Measurements from ENCODE around the gene DNASE1L1. TPM values are rescaled to one million over a fixed set of nuclear protein-coding genes. Genes with fewer than 3 reads are reported as not detected.
A peak's percentile ranks its signal among the peaks of the same experiment; 100 is the strongest.

Gene DNASE1L1
- total and polyA plus RNA-seq, 2 of the 13 experiments (the other 11 are each of a cell fraction or from before 2014, with no cell fraction given) = 4.7 to 12.3 TPM

GRCh38 chrX:154378799-154379568, 30.1 kb downstream of the DNASE1L1 start, which contains the start of gene EMD (continued):
- TF ChIP-seq HOXA9 (CRISPR knock-in tag; IDR thresholded peaks at IDR 0.05; ENCODE audit: borderline replicate concordance) = no peak
- no peak for TF ChIP-seq TRAFD1 (CRISPR knock-in tag; IDR thresholded peaks at IDR 0.05; ENCODE audit: borderline replicate concordance)
- no peak for TF ChIP-seq ZNF800 (CRISPR knock-in tag; IDR thresholded peaks at IDR 0.05)
- TF ChIP-seq, protein P1, sequence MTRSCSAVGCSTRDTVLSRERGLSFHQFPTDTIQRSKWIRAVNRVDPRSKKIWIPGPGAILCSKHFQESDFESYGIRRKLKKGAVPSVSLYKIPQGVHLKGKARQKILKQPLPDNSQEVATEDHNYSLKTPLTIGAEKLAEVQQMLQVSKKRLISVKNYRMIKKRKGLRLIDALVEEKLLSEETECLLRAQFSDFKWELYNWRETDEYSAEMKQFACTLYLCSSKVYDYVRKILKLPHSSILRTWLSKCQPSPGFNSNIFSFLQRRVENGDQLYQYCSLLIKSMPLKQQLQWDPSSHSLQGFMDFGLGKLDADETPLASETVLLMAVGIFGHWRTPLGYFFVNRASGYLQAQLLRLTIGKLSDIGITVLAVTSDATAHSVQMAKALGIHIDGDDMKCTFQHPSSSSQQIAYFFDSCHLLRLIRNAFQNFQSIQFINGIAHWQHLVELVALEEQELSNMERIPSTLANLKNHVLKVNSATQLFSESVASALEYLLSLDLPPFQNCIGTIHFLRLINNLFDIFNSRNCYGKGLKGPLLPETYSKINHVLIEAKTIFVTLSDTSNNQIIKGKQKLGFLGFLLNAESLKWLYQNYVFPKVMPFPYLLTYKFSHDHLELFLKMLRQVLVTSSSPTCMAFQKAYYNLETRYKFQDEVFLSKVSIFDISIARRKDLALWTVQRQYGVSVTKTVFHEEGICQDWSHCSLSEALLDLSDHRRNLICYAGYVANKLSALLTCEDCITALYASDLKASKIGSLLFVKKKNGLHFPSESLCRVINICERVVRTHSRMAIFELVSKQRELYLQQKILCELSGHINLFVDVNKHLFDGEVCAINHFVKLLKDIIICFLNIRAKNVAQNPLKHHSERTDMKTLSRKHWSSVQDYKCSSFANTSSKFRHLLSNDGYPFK (CRISPR knock-in tag; IDR thresholded peaks at IDR 0.05; ENCODE audit: borderline replicate concordance) = no peak
- no peak for TF ChIP-seq ZSCAN12 (CRISPR knock-in tag; IDR thresholded peaks at IDR 0.05)
- no peak for TF ChIP-seq CENPT (CRISPR knock-in tag; IDR thresholded peaks at IDR 0.05; ENCODE audit: low read depth)
- TF ChIP-seq SOX13 (IDR thresholded peaks at IDR 0.05) = no peak
- no peak for TF ChIP-seq SOX13 (CRISPR knock-in tag; conservative IDR thresholded peaks at IDR 0.05 in 1 of 2, IDR thresholded peaks at IDR 0.05 in 1 of 2)
- TF ChIP-seq ISX (CRISPR knock-in tag; conservative IDR thresholded peaks at IDR 0.05) = no peak
- TF ChIP-seq ZFP91 (CRISPR knock-in tag; IDR thresholded peaks at IDR 0.05; ENCODE audit: borderline replicate concordance) = peak; percentile 46; the same call in 1 of the 2 replicates
- TF ChIP-seq, protein P2, sequence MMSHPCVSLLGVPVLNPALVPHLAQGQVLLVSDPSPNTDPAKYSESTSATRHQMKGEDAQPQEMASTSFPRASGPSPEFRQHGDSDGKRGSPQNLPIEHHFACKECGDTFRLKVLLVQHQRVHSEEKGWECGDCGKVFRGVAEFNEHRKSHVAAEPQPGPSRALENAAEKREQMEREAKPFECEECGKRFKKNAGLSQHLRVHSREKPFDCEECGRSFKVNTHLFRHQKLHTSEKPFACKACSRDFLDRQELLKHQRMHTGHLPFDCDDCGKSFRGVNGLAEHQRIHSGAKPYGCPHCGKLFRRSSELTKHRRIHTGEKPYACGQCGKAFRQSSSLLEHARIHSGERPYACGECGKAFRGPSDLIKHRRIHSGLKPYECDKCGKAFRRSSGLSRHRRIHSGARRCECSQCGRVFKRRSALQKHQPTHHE (CRISPR knock-in tag; IDR thresholded peaks at IDR 0.05; ENCODE audit: borderline replicate concordance) = no peak
- no peak for TF ChIP-seq ZNF564 (CRISPR knock-in tag; IDR thresholded peaks at IDR 0.05)
- no peak for TF ChIP-seq SSRP1 (CRISPR knock-in tag; IDR thresholded peaks at IDR 0.05)
- TF ChIP-seq ZFYVE20 (CRISPR knock-in tag; IDR thresholded peaks at IDR 0.05; ENCODE audit: borderline replicate concordance, low read depth) = no peak
- no peak for TF ChIP-seq HOXA7 (CRISPR knock-in tag; IDR thresholded peaks at IDR 0.05)
- no peak for TF ChIP-seq MAF1 (CRISPR knock-in tag; IDR thresholded peaks at IDR 0.05; ENCODE audit: borderline replicate concordance)
- TF ChIP-seq, protein P3, sequence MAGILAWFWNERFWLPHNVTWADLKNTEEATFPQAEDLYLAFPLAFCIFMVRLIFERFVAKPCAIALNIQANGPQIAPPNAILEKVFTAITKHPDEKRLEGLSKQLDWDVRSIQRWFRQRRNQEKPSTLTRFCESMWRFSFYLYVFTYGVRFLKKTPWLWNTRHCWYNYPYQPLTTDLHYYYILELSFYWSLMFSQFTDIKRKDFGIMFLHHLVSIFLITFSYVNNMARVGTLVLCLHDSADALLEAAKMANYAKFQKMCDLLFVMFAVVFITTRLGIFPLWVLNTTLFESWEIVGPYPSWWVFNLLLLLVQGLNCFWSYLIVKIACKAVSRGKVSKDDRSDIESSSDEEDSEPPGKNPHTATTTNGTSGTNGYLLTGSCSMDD (CRISPR knock-in tag; IDR thresholded peaks at IDR 0.05) = no peak

All from HepG2 (cell line).